T-helper 9 cell (primary cell): Measurements from ENCODE around the gene RPRD1B.

Experiments used
- DNase-seq: peaks from one replicate; pipeline ENCODE4 v3.0.0-alpha.2; 2020
- total RNA-seq, 2 donors: gene quantifications; one replicate each; lab custom pipeline; 2026; lab: John Stamatoyannopoulos, UW

The RPRD1B gene
- total RNA-seq: 31.6 to 51.4 reads per million in 2 donors

- peak; percentile 82 for DNase-seq
Observed at GRCh38 chr20:38033330-38034107, at the start of gene RPRD1B, which contains the start of gene TTI1. Gene RPRD1B (plus strand): TSS chr20:38033746. CDS start chr20:38033948, 202 bp downstream. Gene TTI1 (minus strand): TSS chr20:38033456. CDS start chr20:38013816, 19,640 bp downstream.

GRCh38 chr20:37984018-37984785 lies 49.3 kb upstream of the RPRD1B start:
- DNase-seq: no peak

- DNase-seq: no peak
Observed at GRCh38 chr20:37986044-37986858, 47.3 kb upstream of the RPRD1B start.

- no peak for DNase-seq
Observed at GRCh38 chr20:37986873-37987601, 46.5 kb upstream of the RPRD1B start.

GRCh38 chr20:37987602-37988290 lies 45.8 kb upstream of the RPRD1B start:
- DNase-seq: no peak

GRCh38 chr20:37988306-37988954 lies 45.1 kb upstream of the RPRD1B start:
- no peak for DNase-seq

GRCh38 chr20:37989601-37990295 lies 43.8 kb upstream of the RPRD1B start:
- no peak for DNase-seq

GRCh38 chr20:37990571-37991151 lies 42.9 kb upstream of the RPRD1B start:
- DNase-seq: peak; percentile 7

GRCh38 chr20:37991157-37991866 lies 42.2 kb upstream of the RPRD1B start:
- no peak for DNase-seq

- no peak for DNase-seq
Observed at GRCh38 chr20:37991908-37992307, 41.6 kb upstream of the RPRD1B start.

GRCh38 chr20:37992802-37993409 lies 40.6 kb upstream of the RPRD1B start:
- DNase-seq: no peak

- DNase-seq: no peak
Observed at GRCh38 chr20:37994512-37994911, 39.0 kb upstream of the RPRD1B start.

- no peak for DNase-seq
Observed at GRCh38 chr20:37995856-37996605, 37.5 kb upstream of the RPRD1B start.

GRCh38 chr20:37997516-37997915 lies 36.0 kb upstream of the RPRD1B start:
- DNase-seq: no peak

- no peak for DNase-seq
Observed at GRCh38 chr20:37999526-38000263, 33.9 kb upstream of the RPRD1B start.

- DNase-seq: no peak
Observed at GRCh38 chr20:38000293-38000692, 33.3 kb upstream of the RPRD1B start.

- no peak for DNase-seq
Observed at GRCh38 chr20:38001173-38001875, 32.2 kb upstream of the RPRD1B start.
